GM10266 (cell line): Measurements from ENCODE around the gene ARHGAP10.

ENCODE experiments used
- DNase-seq: peaks from one replicate; pipeline ENCODE4 v3.0.0; 2012; ENCODE audit errors: extremely low spot score
- TF ChIP-seq, protein P1 (sequence below): IDR thresholded peaks from 2 replicates; pipeline ENCODE4 v1.5.1; 2012; ENCODE audit warnings: mild to moderate bottlenecking, low read depth; ENCODE audit not compliant: control insufficient read depth, insufficient read depth; ENCODE audit errors: missing control alignments

ARHGAP10 gene

DNA sequence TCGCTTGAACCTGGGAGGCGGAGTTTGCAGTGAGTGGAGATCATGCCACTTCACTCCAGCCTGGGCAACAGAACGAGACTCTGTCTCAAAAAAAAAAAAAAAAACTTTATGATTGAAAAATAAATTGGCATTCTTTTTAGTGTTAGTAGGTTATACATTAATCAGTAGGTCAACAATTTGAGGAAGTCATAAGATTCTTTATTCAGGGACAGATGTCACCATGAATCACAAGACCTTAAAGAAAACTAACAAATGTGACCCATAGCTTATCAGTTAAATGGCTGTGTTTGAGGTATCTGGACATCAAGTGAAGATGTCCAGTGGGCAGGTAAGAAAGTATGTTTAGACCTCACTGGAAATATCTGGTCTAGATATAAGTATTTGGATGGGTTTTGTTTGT is 38.7 kb upstream of the ARHGAP10 start:
- TF ChIP-seq, protein P1, sequence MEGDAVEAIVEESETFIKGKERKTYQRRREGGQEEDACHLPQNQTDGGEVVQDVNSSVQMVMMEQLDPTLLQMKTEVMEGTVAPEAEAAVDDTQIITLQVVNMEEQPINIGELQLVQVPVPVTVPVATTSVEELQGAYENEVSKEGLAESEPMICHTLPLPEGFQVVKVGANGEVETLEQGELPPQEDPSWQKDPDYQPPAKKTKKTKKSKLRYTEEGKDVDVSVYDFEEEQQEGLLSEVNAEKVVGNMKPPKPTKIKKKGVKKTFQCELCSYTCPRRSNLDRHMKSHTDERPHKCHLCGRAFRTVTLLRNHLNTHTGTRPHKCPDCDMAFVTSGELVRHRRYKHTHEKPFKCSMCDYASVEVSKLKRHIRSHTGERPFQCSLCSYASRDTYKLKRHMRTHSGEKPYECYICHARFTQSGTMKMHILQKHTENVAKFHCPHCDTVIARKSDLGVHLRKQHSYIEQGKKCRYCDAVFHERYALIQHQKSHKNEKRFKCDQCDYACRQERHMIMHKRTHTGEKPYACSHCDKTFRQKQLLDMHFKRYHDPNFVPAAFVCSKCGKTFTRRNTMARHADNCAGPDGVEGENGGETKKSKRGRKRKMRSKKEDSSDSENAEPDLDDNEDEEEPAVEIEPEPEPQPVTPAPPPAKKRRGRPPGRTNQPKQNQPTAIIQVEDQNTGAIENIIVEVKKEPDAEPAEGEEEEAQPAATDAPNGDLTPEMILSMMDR: no peak
- DNase-seq: no peak

DNA sequence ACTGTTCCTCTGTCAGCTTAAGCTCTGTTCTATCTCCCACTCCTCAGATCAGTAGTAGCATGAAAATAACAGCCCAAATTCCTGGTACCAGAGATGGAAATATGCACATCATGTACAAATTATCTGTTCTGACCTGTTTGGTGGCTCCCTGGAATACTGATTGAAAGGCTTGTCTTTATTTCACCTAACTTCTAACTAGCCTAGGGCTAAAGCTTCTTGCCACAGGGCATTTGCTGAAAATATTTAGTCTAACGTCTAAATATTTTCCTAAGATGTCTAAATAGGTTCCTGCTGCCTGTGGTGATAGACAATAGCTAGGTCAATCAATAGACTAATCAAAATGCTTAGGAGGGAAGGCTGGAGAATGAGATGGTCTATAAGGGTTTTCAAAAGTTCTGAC is 35.0 kb upstream of the ARHGAP10 start:
- no peak for DNase-seq
- TF ChIP-seq, protein P1: no peak

DNA sequence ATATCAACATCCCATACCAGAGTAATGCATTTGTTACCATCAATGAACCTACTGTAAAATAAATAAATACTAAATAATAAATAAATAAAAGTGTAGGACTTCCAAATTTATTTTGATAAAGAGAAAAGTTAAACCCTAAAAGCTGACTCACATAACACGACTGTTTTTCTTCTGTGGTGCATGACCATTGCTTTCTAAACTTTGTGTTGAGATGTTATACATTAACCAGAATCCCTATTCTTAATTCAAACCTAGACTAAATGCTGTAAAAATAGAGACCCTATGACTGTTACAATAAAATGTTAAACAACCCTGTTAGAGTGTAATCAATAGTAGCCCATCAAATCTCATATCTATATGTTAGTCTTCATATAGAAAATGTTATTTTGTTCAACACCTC is 27.0 kb upstream of the ARHGAP10 start:
- no peak for DNase-seq
- TF ChIP-seq, protein P1: no peak

DNA sequence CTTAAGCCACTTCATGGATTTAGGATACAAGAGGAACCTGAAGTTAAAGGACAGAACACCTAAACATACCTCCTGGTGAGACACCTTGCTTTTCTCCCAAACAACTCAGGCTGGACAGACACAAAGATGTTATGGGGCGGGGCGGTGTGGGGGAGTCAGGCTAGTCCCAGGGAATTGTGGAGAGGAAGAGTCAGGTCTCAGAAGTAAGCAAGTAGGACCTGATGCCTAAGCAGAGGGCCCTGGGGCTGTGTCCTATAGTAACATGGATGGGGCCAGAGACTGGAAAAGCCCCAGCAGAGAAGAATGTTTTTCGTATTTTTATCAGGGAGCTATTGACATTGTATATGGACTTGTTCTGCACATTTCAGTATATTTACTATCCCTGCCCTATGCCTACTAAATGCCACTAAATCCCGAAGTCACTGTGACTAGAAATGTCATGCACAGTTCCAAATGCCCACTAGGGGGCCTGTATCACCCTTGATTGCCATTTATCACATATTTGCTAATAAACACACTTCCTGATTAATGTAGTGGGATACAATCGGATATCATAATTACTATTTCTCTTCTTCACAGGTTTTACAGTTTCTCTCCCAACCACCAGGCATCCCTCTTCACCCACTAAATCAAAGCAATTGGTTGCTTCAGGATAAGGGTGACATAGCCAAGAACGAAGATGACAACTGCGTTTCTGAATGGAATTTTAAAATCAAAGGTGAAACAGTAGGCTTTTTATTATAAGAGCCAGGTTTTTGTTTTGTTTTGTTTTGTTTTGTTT is 23.8 kb upstream of the ARHGAP10 start:
- peak; percentile 37 for DNase-seq
- TF ChIP-seq, protein P1: peak; percentile 81

DNA sequence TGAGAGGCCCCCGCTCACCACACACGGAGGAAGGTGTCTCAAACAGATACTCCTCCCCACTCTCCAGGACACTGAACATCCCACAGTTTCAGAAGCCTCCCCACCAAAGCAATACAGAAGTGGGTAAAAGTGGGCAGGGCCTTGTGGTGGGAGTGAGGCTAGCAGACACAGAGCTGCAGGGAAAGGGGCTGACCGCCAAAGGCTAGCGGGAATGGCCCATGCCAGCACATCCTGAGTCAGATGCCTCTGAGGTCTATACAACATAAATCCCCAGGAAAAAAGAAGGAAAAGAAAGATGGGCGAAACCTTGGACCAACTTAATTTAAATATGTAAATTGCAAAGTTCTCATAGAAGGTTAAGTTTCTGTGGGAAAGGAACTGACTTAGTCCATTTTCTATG is 21.9 kb upstream of the ARHGAP10 start:
- no peak for DNase-seq
- TF ChIP-seq, protein P1: no peak

DNA sequence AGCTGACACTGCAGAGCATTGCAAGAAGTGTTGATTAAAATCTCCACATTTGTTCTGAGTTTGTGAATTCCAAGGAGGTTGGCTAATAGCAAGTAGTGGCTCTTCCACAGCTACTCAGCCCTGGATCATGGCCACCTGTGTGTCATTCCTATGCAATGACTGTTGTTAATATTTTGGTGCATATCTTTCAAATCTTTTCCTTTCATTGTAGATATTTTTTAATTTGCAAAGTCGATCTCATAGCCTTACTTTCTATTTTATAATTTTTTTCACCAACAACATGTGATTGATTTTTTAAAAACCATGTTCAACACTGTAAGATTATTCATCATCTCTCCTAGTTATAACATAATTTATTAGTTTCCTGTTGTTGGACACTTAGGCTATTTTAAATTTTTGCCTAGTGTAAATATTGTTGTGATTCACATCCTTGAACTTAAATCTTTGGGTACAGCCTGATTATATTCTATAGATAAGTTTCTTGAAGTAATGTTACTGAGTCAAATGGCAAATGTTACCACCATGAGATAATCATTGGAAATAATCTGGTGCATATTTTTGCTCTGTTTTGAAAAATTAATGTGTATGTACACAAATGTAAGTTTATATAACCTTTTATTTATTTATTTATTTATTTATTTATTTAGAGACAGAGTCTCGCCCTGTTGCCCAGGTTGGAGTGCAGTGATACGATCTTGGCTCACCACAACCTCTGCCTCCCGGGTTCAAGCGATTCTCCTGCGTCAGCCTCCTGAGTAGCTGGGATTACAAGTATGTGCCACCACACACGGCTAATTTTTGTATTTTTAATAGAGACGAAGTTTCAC is 17.1 kb upstream of the ARHGAP10 start:
- no peak for DNase-seq
- TF ChIP-seq, protein P1: no peak

DNA sequence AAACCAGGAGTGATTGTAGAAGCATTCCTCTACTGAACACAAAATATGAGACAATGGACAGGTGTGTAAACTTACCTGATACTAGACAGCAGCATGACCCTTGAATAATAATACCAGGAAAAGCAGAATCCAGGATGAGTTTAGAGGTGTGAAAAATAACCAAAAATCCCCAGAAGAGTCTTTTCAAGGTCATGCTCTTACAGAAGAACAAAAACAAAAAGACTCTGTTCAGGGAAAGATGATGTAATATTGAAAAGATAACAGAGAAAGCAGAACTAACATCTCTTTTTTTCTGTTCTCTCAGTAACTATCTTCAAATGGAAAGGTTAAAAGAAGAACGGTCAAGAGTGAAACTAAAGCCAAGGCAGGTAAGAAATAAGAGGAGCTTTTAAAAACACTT is 14.0 kb upstream of the ARHGAP10 start:
- TF ChIP-seq, protein P1: no peak

More for the DNA sequence above, 14.0 kb upstream of the ARHGAP10 start:
- DNase-seq: peak; percentile 47
